AG04450 (cell line): ENCODE data around the gene PPFIBP2. TPM values are rescaled to one million over a fixed set of nuclear protein-coding genes. Genes with fewer than 3 reads are reported as not detected.

ENCODE experiments used
- CTCF ChIA-PET: fragments of 300-600, 350-600 bp; formaldehyde crosslinking; extraction: SDS; loops from one replicate; lab custom pipeline; 2022; ENCODE audit warnings: antibody characterized with exemption, inconsistent platforms; lab: Charles Lee
- POLR2A ChIA-PET: fragments of 350-600 bp; formaldehyde crosslinking; extraction: SDS; loops from one replicate; lab custom pipeline; 2021; ENCODE audit warnings: antibody characterized with exemption, inconsistent platforms; lab: Yijun Ruan, JAX
- DNase-seq: peaks from one replicate; pipeline ENCODE4 v3.0.0-alpha.2; 2011; ENCODE audit warnings: low read depth, low spot score
- H3K27ac ChIP-seq: one replicate; pipeline ENCODE4 v1.5.1; 2012; ENCODE audit warnings: low read depth, low read length, control low read depth
- H3K27me3 ChIP-seq: one replicate; pipeline ENCODE4 v1.6.0; 2012; ENCODE audit warnings: low read length; ENCODE audit not compliant: control insufficient read depth, insufficient read depth
- H3K4me3 ChIP-seq: 2 replicates; pipeline ENCODE4 v1.5.1; 2011; ENCODE audit warnings: mild to moderate bottlenecking, low read depth, low read length, control low read depth
- H3K9me3 ChIP-seq: 2 replicates; pipeline ENCODE4 v1.5.1; 2012; ENCODE audit warnings: low read length; ENCODE audit not compliant: control insufficient read depth, insufficient read depth
- CTCF ChIP-seq: IDR thresholded peaks from 2 replicates; pipeline ENCODE4 v1.5.1; 2011; ENCODE audit warnings: low read depth, low read length, control low read depth, inconsistent platforms
- polyA plus RNA-seq: library from polyadenylated mRNA; depleted of rRNA; stranded (reverse); fragments of >200 nt; gene quantifications from 2 replicates; pipeline ENCODE4 v1.2.3, GENCODE V29; 2011

PPFIBP2 gene
- polyA plus RNA-seq, 1 experiment: 4.1 TPM

GRCh38 chr11:7545611-7546010 lies 31.8 kb downstream of the PPFIBP2 start:
- POLR2A ChIA-PET: no interaction called here
- TF ChIP-seq CTCF: no peak
- H3K4me3 ChIP-seq: no peak overlapping the region
- H3K9me3 ChIP-seq: no peaks in the 10 kb centered on the region
- CTCF ChIA-PET: interaction anchor here (1.1 kb wide), 1 partner anchor 26 kb away, joined by 3 read pairs; no protein-coding TSS in a partner anchor
- peaks cover 8% of the 10 kb centered on the region for H3K27me3 ChIP-seq
- no peak for DNase-seq
- no peak overlapping the region for H3K27ac ChIP-seq

- Histone ChIP-seq H3K9me3 (no peaks in the 10 kb centered on the region), H3K4me3 (no peak overlapping the region), H3K27me3 (peaks cover 8% of the 10 kb centered on the region), H3K27ac (peak overlapping the region; percentile 2)
- ChIA-PET POLR2A (no interaction called here), CTCF (no interaction called here)
- no peak for TF ChIP-seq CTCF
- DNase-seq: no peak
Observed at GRCh38 chr11:7546324-7546791, 32.6 kb downstream of the PPFIBP2 start.

- no peak for DNase-seq
- CTCF ChIA-PET: interaction anchor here (0.7 kb wide), 1 partner anchor 35 kb away, joined by 3 read pairs; no protein-coding TSS in a partner anchor
- Histone ChIP-seq H3K27me3 (peaks cover 8% of the 10 kb centered on the region), H3K4me3 (no peak overlapping the region), H3K9me3 (no peaks in the 10 kb centered on the region), H3K27ac (no peak overlapping the region)
- TF ChIP-seq CTCF: no peak
- POLR2A ChIA-PET: no interaction called here
Observed at GRCh38 chr11:7547687-7548086, 33.9 kb downstream of the PPFIBP2 start.

- ChIA-PET POLR2A (no interaction called here), CTCF (interaction anchor here (0.7 kb wide), 1 partner anchor 285 kb away, joined by 3 read pairs; no protein-coding TSS in a partner anchor)
- TF ChIP-seq CTCF: no peak
- Histone ChIP-seq H3K27ac (no peak overlapping the region), H3K27me3 (peaks cover 8% of the 10 kb centered on the region), H3K4me3 (no peak overlapping the region), H3K9me3 (no peaks in the 10 kb centered on the region)
- no peak for DNase-seq
Observed at GRCh38 chr11:7548659-7549274, 35.0 kb downstream of the PPFIBP2 start.

- ChIA-PET CTCF (interaction anchor here (0.7 to 0.8 kb wide), 2 partner anchors 22 to 285 kb away, joined by 3 read pairs; no protein-coding TSS in a partner anchor), POLR2A (no interaction called here)
- Histone ChIP-seq H3K27ac (no peak overlapping the region), H3K4me3 (no peak overlapping the region), H3K9me3 (no peaks in the 10 kb centered on the region), H3K27me3 (peaks cover 8% of the 10 kb centered on the region)
- DNase-seq: no peak
- TF ChIP-seq CTCF: no peak
Observed at GRCh38 chr11:7549681-7550080, 35.9 kb downstream of the PPFIBP2 start.
